RPMI7951 (cell line): ENCODE data around the gene ARID1A. TPM values are rescaled to one million over a fixed set of nuclear protein-coding genes. Genes with fewer than 3 reads are reported as not detected.
"Not testable (repeated sequence)": the region's sequence is repeated elsewhere in the genome, so short reads cannot be mapped to it uniquely, and the experiment has no call there.

ENCODE experiments used
- DNase-seq: peaks from one replicate; pipeline ENCODE4 v3.0.0-alpha.2; 2012; ENCODE audit warnings: low read depth
- total RNA-seq: library from RNA; depleted of rRNA; stranded (reverse); fragments of >200 nt; shearing (Covaris generic); gene quantifications from 2 replicates; pipeline ENCODE4 v1.2.3, GENCODE V29; 2014

The ARID1A gene
- total RNA-seq, 1 experiment from 2014 or later: 15.4 TPM

DNA sequence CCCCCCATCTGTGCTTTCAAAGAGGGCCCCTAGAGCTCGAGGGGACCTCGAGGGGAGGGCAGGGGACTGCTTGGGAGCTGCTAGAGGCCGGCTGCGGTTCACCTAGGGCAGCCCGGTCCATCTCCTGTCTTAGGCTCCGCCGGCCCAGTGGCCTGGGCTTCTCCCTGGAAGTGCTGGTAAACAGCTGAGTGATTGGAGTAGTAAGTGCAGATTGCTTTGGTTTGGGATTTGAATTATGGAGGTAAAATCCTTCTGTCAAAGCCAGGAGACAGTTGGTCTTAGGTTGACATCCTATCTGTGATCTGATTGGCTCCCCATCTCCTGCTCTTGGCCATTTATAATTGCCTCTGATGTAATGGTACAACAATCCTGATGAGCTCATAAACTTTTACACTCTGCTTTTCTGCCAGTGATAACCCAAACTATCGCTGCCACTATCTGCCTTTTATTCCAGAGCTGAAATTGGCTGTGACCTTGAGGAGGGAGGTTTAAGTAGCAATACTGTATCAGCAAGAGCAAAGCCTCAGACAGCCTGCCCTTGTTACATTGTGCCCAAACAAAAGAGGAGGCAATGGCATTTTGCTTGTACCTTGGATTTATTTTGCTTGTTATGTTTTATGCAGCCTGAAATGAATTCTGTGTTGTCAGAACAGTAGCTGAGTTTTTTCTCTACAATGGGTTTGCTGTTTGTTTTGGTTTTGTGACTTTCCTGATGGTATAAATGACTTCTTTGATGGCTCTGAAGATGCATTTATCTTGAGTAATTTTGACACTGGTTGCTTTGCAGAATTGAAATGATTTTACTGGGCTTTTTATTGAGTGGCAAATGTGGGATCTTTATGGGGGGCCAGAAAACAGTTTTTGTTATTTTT, 2.4 kb downstream of the ARID1A start:
- peak; percentile 93 for DNase-seq

DNA sequence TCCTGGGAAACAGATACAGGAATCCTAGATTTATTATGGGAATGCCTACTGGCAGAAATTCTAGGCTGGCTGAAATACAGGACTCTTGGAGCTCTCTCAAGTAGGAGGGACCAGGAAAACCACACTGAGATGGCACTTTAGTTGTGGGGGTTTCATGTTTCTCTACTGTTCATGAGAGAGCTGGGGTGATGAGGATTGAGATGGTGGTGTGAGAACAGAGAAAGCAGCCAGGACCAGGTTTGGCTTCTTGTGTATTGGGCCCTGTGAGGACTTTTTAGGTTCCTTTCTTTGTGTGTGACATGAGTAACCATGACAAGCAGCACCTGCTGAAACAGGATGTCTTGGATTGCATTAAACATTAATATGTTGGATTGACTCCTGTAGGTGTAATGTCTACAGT, 4.9 kb downstream of the ARID1A start:
- DNase-seq: peak; percentile 53

DNA sequence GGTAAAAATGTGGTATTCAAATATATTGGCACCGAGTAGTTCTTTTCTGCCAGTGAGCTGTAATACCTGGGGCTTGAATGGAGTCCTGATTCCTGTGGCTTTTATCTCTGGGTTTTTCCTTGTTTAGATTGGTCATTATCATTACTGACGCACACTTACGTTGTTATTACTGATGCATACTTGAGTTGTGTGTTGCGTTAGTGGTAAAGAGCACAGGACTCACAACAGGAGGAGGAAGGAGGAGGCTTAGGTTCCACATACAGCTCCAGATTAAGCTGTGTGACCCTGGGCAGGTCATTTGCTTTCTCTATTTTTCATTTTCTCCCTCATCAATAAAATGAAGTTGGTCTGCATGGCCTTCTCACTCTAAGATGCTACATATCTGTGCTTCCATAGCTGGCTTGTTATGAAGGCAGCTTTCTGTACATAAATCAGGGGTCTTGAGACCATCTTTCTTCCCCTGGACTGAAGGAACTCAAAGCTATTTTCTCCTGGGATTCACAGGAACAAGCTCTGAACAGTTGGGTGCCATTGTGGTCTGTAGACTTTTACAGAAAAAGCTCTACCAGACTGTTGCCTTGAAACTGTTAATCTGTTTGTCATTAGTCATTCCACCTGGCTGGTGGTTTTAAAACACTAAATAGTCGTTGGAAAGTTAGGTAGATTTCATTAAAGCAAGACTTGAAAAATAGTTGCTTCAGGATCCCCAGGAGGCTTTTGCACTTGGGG, 5.6 kb downstream of the ARID1A start:
- DNase-seq: no peak

DNA sequence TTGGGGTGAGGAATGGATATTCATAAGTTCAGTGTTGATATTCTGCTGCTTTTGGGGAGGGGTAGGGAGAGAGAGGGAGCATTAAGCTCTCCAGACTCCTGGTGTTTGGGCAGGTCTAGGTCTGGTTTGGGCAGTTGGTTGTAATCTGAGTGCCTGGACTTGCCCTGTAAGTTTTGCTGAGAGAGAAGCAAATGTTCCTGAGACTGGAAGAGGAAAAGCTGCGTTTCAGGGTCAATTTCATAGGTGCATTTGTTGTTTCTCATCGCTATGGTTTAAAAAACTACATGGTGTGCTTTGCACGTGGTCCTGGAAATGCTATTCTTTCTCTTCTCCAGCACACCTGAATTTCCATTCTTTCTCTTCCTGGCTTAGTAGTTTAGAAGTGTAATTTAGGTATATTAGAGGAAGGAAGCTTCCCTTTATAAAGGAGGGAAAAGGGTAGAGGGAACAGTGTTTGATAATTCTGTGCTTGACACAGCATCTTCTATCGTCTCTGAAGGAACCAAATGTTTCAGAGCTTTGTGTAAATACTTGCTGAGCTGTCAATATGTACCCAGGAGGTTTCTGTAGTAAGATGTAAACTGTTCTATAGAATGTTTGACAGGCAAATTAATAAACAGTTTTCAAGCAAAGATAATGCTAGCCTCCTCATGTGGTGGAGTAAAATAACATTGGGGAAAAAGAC, 6.3 kb downstream of the ARID1A start:
- DNase-seq: no peak

- no peak for DNase-seq
Observed at GRCh38 chr1:26702680-26703038, 6.8 kb downstream of the ARID1A start.

DNA sequence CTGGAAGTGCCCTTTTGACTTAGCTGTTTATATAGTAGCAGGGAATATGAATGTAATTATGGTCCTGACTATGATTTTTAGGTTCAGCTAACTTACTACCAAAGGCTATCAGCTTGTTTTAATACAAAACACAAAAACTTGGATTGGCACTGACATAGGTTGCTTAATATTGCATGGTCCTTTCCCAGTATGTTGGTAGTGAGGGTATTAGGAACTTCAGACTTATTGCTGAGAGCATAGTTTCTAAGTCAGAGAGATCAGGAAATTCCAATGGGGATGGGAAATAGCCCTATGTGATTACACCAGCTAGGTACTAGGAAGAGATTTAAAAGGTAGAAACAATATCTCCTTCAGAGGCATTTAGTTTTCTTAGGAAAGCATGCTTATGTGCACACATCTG, 7.7 kb downstream of the ARID1A start:
- DNase-seq: no peak

DNA sequence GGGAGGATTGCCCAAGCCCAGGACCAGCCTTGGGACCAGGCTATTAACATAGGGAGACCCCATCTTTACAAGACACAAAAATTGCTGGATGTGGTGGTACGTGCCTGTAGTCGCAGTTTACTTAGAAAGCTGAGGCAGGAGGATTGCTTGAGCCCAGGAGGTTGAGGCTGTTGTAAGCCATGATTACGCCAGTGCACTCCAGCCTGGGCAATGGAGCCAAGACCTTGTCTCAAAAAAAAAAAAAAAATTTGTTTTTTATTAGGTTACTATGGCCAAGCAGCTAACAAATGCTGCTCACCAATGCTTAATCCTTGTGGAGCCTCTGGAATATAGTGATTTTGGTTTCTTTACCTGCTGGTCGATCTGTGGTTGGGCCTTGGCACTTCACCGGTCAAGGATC, 8.8 kb downstream of the ARID1A start:
- DNase-seq: no peak

- DNase-seq: not testable (repeated sequence)
Observed at GRCh38 chr1:26705227-26705626, 9.4 kb downstream of the ARID1A start.

- DNase-seq: peak; percentile 81
Observed at GRCh38 chr1:26705788-26706311, 10.0 kb downstream of the ARID1A start.

GRCh38 chr1:26706315-26706714, 10.5 kb downstream of the ARID1A start:
- DNase-seq: no peak

GRCh38 chr1:26710811-26711210, 15.0 kb downstream of the ARID1A start:
- no peak for DNase-seq

DNA sequence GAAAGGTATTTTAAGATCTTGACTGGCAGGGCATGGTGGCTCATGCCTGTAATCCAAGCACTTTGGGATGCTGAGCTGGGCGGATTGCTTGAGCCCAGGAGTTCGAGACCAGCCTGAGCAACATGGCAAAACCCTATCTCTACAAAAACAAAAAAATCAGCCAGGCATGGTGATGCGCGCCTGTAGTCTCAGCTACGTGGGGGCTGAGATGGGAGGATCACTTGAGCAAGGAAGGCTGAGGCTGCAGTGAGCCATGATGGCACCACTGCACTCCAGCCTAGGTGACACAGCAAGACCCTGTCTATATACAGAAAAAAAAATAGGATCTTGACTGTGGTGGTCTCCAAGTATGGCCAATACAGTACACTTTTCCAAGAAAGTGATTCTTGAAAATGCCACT, 16.0 kb downstream of the ARID1A start:
- no peak for DNase-seq

GRCh38 chr1:26717017-26717491, 21.2 kb downstream of the ARID1A start:
- no peak for DNase-seq

- no peak for DNase-seq
Observed at GRCh38 chr1:26719205-26719604, 23.4 kb downstream of the ARID1A start.

DNA sequence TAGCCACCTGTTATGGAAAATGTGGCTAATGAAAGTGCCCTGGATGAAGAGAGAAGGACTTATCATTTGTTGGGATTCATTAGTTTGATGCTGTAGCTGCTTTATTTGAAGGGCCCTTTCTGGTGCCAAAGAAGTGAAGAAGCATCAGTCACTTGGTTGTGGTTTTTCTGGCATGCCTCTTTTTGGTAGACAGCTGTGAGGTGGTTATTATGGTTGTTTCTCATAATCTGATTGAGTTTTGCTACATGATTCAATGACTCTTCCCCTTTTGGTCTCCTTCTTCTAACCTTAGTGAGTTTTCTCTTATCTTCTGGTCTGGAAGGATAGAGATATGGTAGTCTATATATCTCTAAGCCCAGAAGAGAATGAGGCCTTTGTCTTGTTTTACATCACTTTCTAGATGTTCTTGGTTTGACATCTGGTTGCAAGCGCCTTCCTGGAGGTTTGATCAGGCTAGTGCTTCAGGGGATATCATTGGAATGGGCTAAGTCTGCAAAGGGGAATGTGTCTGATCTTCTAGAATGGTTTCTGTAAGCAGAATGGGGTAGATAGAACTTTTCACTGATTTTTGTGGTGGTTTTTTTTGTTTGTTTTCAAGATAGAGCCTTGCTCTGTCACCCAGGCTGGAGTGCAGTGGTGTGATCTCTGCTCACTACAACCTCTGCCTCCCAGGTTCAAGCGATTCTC, 26.0 kb downstream of the ARID1A start:
- peak; percentile 55 for DNase-seq

GRCh38 chr1:26723013-26723991, 27.5 kb downstream of the ARID1A start:
- DNase-seq: peak; percentile 99

- DNase-seq: no peak
Observed at GRCh38 chr1:26724118-26724517, 28.3 kb downstream of the ARID1A start.

DNA sequence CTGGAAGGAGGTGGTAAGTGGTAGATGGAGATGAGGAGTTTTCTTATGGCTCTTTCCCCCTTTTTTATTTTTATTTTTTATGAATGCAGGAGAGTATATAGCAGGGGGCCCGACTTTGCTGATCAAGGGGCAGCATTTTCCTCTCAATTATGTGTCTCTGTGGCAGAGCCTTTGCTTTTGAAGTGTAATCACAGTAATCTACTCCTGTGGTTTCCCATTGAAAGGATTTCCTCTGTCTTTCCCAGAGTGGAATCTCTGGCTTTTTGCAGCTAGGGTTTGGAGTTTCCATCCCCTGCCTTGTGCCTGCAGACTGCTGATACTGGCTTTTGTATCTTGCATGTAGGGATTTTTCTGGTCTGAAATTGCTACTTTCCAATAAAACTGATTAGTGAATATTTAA, 29.1 kb downstream of the ARID1A start:
- no peak for DNase-seq

GRCh38 chr1:26725904-26726303, 30.1 kb downstream of the ARID1A start:
- peak; percentile 55 for DNase-seq

GRCh38 chr1:26726784-26727183, 31.0 kb downstream of the ARID1A start:
- DNase-seq: no peak
